ENCODE measurements around the gene IFI6. TPM values are rescaled to one million over a fixed set of nuclear protein-coding genes. Genes with fewer than 3 reads are reported as not detected.
"Not testable (repeated sequence)": the region's sequence is repeated elsewhere in the genome, so short reads cannot be mapped to it uniquely, and the experiment has no call there.

Gene IFI6
- total RNA-seq, 1 donor from 2014 or later = 23.8 TPM

DNA sequence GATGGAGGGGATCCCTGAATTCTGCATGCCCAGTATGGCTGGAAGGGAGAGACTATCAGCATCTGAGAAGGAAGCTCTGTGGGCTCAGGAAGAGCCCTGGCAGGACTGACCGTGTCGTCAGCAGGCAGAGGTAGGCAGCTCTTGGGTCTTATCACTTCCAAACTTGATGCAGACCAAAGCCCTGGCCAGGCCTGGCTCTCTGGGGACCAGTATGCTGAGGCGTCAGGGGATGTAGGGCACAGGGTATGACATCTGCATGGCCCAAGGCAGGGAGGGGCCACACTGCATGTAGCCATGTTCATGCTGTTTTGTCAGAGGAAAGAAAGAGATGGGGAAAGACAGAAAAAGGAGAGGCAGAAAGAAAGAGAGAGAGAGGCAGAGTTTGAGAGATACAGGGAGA is 43.3 kb downstream of the IFI6 start:
- no peak for DNase-seq

DNA sequence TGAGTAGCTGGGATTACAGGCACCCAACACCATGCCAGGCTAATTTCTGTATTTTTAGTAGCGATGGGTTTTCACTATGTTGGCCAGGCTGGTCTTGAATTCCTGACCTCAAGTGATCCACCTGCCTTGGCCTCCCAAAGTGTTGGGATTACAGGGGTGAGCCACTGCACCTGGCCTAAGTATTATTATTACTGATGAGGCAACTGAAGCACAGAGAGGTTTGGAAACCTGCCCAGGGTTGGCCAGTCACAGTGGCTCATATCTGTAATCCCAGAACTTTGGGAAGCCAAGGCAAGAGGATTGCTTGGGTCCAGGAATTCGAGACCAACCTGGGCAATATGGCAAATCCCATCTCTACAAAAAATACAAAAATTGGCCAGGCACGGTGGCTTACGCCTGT is 44.3 kb downstream of the IFI6 start:
- not testable (repeated sequence) for DNase-seq

GRCh38 chr1:27627061-27627460 is 44.9 kb downstream of the IFI6 start:
- no peak for DNase-seq

- no peak for DNase-seq
These were observed 45.7 kb downstream of the IFI6 start for GRCh38 chr1:27626031-27626935.

GRCh38 chr1:27624467-27625178 is 47.4 kb downstream of the IFI6 start:
- DNase-seq = no peak

DNA sequence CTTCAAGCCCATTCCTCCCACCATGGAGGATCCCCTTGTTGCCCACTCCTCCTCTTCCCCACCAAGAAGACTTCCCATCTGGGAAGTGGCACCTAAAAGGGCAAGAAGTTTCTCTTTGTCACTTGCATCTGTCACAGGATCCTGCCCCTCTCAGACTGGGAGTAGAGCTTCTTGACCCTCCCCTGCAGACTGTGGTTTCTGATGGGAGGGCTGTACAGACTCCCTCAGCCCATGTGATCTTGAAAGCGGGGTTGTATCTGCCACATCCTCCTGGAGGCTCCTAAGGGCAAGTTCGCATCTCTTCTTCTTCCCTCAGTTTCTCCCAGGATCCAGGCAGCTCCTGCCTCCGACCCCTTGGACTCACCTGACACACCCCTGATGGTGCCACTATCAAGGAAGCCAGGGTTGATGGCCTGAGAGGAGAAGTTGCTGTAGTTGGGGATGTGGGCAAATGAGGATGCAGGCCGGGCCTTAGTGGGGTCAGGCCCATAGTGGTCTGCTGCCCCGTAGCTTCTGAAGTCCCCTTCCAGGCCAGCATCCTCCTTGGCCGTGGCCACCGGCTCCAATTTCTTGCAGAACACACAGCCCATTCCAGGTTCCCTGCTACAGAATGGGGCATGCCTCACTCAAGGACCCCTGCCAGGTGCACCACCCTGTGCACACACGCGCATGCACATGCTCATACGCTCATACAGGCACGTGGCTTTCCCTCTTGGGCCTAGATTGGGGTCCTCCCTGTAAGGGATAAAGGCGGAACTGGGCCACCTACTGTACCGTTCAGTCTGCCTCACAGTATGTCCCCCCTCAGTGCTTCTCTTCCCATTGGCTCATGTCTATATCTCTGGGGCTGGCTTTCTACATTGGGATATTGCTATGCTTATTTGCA is 48.4 kb downstream of the IFI6 start:
- DNase-seq = no peak

GRCh38 chr1:27622828-27623227 is 49.2 kb downstream of the IFI6 start:
- DNase-seq = no peak

DNA sequence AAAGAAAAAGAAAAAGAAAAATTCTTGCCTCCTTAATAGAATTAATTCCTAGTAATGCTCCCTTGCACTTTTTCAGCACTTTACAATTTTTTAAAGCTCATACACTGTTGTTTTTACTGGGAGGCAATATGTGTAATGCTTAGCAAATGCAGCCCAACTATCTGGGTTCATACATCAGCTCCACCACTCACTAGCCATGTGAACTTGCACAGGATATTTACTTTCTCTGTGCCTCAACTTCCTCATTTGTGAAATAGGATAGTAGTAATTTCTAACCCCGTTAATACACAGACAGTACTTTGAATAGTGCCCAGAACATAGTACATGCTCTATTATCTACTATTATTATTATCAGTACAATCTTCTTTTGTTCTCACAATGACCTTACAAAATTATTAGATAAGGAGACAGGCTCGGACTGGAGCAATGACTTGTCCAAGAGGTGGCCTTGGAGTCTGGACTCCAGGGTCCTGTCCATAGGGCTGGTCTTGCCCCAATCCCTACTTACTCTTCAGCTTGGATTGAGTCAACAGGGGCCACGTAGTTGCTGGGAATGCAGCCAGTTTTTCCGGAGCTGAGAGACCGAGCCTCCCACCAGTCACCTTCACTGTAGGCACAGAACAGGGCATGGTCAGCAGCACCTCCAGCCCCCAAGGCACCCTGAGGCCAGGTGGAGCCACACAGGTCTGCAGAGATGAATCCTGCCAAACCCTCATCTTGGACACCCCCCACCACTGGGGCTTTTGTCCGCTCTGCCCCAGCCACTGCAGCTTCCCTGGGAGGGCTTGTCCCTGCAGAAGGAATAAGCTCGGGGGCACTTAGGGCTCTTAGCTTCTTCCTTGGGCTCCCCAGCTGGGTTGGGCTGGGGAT is 50.7 kb downstream of the IFI6 start:
- DNase-seq = no peak

DNA sequence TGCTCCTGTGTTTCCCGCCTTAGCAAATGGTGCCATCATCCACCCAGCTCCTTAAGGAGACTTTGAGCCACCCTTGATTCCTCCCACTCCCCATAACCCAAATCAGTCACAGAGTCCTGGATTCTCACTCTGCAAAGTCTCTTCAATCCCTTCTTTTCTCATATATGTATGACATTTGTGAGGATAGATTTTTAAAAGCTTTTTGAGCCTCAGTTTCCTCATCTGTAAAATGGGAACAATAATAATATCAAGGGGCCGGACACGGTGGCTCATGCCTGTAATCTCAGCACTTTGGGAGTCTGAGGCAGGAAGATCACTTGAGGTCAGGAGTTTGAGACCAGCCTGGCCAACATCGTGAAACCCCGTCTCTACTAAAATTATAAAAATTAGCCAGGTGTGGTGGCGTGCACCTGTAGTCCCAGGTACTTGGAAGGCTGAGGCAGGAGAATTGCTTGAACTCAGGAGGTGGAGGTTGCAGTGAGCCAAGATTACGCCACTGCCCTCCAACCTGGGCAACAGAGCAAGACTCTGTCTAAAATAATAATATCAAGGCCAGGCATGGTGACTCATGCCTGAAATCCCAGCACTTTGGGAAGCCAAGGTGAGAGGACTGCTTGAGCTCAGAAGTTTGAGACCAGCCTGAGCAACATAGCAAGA is 52.1 kb downstream of the IFI6 start:
- not testable (repeated sequence) for DNase-seq

GRCh38 chr1:27618341-27619082 is 53.5 kb downstream of the IFI6 start:
- no peak for DNase-seq

- no peak for DNase-seq
These were observed 54.6 kb downstream of the IFI6 start for GRCh38 chr1:27617420-27617819.

DNA sequence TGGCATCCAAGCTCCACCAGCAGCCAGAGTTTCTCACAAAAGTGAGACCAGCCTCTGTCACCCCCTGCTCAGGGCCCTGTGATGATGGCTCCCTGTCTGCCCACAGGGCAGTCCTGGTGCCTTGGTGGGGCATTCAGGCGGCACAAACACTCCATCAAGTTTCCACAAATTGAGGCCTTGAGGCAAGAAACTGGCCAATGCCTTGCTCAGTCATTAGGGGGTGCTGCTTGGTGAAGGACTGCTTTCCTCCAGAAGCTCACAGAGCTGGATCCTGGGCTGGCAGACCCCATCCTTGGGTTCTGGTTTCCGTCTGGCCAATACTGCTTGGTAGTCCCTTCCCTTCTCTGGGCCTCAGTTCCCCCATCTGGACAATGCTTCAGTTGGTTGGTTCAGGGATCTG is 55.6 kb downstream of the IFI6 start:
- no peak for DNase-seq

Small RNAs within 50 kb of the gene (small RNA-seq; reads per million reads assigned to genes)
- gene AL031729.1 (ENCODE audit: low replicate concordance) (not detected), gene RNU6-424P (ENCODE audit: low replicate concordance) (not detected), gene RNU6-949P (ENCODE audit: low replicate concordance) (not detected)

Other genes starting within 250 kb of the IFI6 start
- 38.6 TPM for gene WASF2, start 182.0 kb downstream of the IFI6 start, total RNA-seq
- 19.4 TPM for gene AHDC1, start 68.0 kb downstream of the IFI6 start, total RNA-seq
- gene FGR, start 37.0 kb downstream of the IFI6 start, total RNA-seq = 9.6 TPM
- 10.9 TPM for gene FAM76A, start 53.8 kb upstream of the IFI6 start, total RNA-seq
- gene STX12, start 101.0 kb upstream of the IFI6 start, total RNA-seq = 46.0 TPM
- 31.9 TPM for gene PPP1R8, start 158.6 kb upstream of the IFI6 start, total RNA-seq
- gene THEMIS2, start 200.4 kb upstream of the IFI6 start, total RNA-seq = 13.0 TPM
- gene RPA2, start 242.4 kb upstream of the IFI6 start, total RNA-seq = 44.4 TPM